ENCODE data around the gene GULP1. TPM values are rescaled to one million over a fixed set of nuclear protein-coding genes. Genes with fewer than 3 reads are reported as not detected.
A peak's percentile ranks its signal among the peaks of the same experiment; 100 is the strongest.

GULP1 gene
- total and polyA plus RNA-seq, 7 donors: 3.5 to 56.1 (median 50.9) TPM

DNA sequence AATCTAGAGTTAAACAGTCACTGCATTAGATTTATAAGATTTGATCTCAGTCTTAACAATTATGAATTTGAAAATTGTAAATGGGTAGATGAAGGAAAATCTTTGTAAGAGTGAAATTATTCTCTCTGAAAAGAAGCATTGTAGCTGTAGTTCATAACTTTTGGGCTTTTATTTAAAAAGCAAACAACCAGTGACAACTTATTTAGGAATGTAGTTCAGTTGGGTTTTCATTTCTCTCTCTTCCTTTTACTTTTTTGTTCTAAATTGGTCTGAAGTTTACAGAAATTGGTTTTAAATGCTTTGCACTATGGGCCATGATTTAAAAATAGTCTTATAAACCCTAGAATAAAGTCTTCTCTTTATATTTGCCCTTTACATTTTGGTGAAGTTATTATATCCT is 296.6 kb downstream of the GULP1 start:
- no peak for TF ChIP-seq POLR2AphosphoS5 (IDR thresholded peaks at IDR 0.05)
- TF ChIP-seq, protein P1, sequence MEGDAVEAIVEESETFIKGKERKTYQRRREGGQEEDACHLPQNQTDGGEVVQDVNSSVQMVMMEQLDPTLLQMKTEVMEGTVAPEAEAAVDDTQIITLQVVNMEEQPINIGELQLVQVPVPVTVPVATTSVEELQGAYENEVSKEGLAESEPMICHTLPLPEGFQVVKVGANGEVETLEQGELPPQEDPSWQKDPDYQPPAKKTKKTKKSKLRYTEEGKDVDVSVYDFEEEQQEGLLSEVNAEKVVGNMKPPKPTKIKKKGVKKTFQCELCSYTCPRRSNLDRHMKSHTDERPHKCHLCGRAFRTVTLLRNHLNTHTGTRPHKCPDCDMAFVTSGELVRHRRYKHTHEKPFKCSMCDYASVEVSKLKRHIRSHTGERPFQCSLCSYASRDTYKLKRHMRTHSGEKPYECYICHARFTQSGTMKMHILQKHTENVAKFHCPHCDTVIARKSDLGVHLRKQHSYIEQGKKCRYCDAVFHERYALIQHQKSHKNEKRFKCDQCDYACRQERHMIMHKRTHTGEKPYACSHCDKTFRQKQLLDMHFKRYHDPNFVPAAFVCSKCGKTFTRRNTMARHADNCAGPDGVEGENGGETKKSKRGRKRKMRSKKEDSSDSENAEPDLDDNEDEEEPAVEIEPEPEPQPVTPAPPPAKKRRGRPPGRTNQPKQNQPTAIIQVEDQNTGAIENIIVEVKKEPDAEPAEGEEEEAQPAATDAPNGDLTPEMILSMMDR (IDR thresholded peaks at IDR 0.05): no peak
- no peak for TF ChIP-seq POLR2A (IDR thresholded peaks at IDR 0.05)
- no peak for TF ChIP-seq EP300 (IDR thresholded peaks at IDR 0.05)
- Histone ChIP-seq H3K36me3 (peaks cover 0 to 6% (median 0%) of the 10 kb centered on the region in 4 donors), H3K4me3 (no peak overlapping the region), H3K9me3 (no peaks in the 10 kb centered on the region), H3K4me1 (no peaks in the 10 kb centered on the region), H3K27ac (no peak overlapping the region), H3K27me3 (no peaks in the 10 kb centered on the region)
- intact Hi-C loops (cut with DNase I): no loop called here
- DNase-seq: no peak

GRCh38 chr2:188596054-188596453 is 304.4 kb downstream of the GULP1 start:
- no peak overlapping the region for H3K4me3 ChIP-seq
- peaks cover 0 to 17% (median 11%) of the 10 kb centered on the region in 4 donors for H3K4me1 ChIP-seq
- no peaks in the 10 kb centered on the region for H3K27me3 ChIP-seq
- H3K27ac ChIP-seq: no peak overlapping the region
- H3K36me3 ChIP-seq: peaks cover 0 to 6% (median 0%) of the 10 kb centered on the region in 4 donors
- intact Hi-C loops (cut with DNase I): no loop called here
- DNase-seq: no peak
- no peaks in the 10 kb centered on the region for H3K9me3 ChIP-seq
- 14 to 66% methylated on average over 1 of the region's 1 CpG for WGBS, 2 donors
- TF ChIP-seq POLR2A (IDR thresholded peaks at IDR 0.05) (no peak), EP300 (IDR thresholded peaks at IDR 0.05) (no peak), POLR2AphosphoS5 (IDR thresholded peaks at IDR 0.05) (no peak)
- TF ChIP-seq, protein P1 (IDR thresholded peaks at IDR 0.05): no peak

- intact Hi-C loops (cut with DNase I): no loop called here
- Histone ChIP-seq H3K27me3 (no peaks in the 10 kb centered on the region), H3K36me3 (peaks cover 0 to 6% (median 0%) of the 10 kb centered on the region in 4 donors), H3K9me3 (no peaks in the 10 kb centered on the region), H3K27ac (peak overlapping the region in 1 of 4 donors; percentile 38), H3K4me3 (no peak overlapping the region), H3K4me1 (peaks cover 0 to 17% (median 11%) of the 10 kb centered on the region in 4 donors)
- WGBS, 2 donors: 74 to 83% methylated on average over 1 of the region's 1 CpG
- TF ChIP-seq POLR2AphosphoS5 (IDR thresholded peaks at IDR 0.05) (no peak), EP300 (IDR thresholded peaks at IDR 0.05) (no peak), POLR2A (IDR thresholded peaks at IDR 0.05) (no peak)
- TF ChIP-seq, protein P1 (IDR thresholded peaks at IDR 0.05): no peak
- no peak for DNase-seq
These were observed 306.9 kb downstream of the GULP1 start for GRCh38 chr2:188598551-188598950.

DNA sequence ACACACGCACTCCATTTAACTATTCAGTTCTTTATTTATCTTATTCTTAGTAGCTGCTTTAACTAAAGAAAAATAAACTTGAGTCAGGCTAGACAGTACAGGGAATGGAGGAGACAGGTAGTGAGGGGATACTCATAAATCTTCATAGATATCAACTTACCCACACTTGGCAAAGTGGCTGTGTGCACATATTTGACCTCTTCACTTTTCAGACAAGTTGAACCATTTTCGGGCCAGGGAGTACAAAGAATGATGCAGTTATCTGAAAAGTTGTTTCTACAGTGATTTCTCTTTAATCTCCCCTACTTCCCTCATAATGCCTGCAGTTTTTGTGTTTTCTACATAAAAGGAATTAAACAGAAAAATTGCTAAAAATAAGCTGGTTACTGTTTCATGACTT is 307.5 kb downstream of the GULP1 start:
- Histone ChIP-seq H3K27me3 (no peaks in the 10 kb centered on the region), H3K36me3 (peaks cover 0 to under 1% (median 0%) of the 10 kb centered on the region in 4 donors), H3K9me3 (no peaks in the 10 kb centered on the region), H3K4me1 (peaks cover 0 to 17% (median 11%) of the 10 kb centered on the region in 4 donors), H3K27ac (peak overlapping the region in 1 of 4 donors; percentile 38), H3K4me3 (no peak overlapping the region)
- intact Hi-C loops (cut with DNase I): no loop called here
- no peak for TF ChIP-seq POLR2A (IDR thresholded peaks at IDR 0.05)
- TF ChIP-seq POLR2AphosphoS5 (IDR thresholded peaks at IDR 0.05): no peak
- TF ChIP-seq, protein P1 (IDR thresholded peaks at IDR 0.05): no peak
- TF ChIP-seq EP300 (IDR thresholded peaks at IDR 0.05): no peak
- DNase-seq: no peak
- 55 to 70% methylated on average over 2 of the region's 2 CpGs for WGBS, 2 donors
